Neuron (in vitro differentiated cells): ENCODE data around the gene ANGPTL5.
A peak's percentile ranks its signal among the peaks of the same experiment; 100 is the strongest.
"Not testable (repeated sequence)": the region's sequence is repeated elsewhere in the genome, so short reads cannot be mapped to it uniquely, and the experiment has no call there.

Experiments used
- H2AFZ ChIP-seq: one replicate; pipeline ENCODE4 v1.6.1; 2013; ENCODE audit warnings: low read depth, mild to moderate bottlenecking, inconsistent platforms, low read length, moderate library complexity
- H3K27me3 ChIP-seq: one replicate; pipeline ENCODE4 v1.6.1; 2013; ENCODE audit warnings: low read length; ENCODE audit not compliant: insufficient read depth
- H3K36me3 ChIP-seq: one replicate; pipeline ENCODE4 v1.6.1; 2013; ENCODE audit warnings: low read length; ENCODE audit not compliant: insufficient read depth
- H3K4me1 ChIP-seq: one replicate; pipeline ENCODE4 v1.6.1; 2013; ENCODE audit warnings: low read length; ENCODE audit not compliant: insufficient read depth
- H3K4me3 ChIP-seq: 2 replicates; pipeline ENCODE4 v1.5.1; 2013; ENCODE audit warnings: mild to moderate bottlenecking, low read length, moderate library complexity
- H3K9me3 ChIP-seq: one replicate; pipeline ENCODE4 v1.6.1; 2013; ENCODE audit warnings: low read length

The ANGPTL5 gene

GRCh38 chr11:101916422-101916821 is at the start of gene ANGPTL5:
Gene ANGPTL5 (minus strand): TSS chr11:101916522. CDS start chr11:101907909, 8,613 bp downstream.
- Histone ChIP-seq H3K4me3 (peak within 1 kb of the TSS; percentile 50), H3K4me1 (peaks cover 4% of the 10 kb centered on the region), H2AFZ (peak within 1 kb of the TSS; percentile 88), H3K27me3 (peaks cover 2% of the 10 kb centered on the region), H3K36me3 (no peaks in the 10 kb centered on the region), H3K9me3 (no peaks in the 10 kb centered on the region)

GRCh38 chr11:101964200-101964599 is 47.9 kb upstream of the ANGPTL5 start:
- H3K4me1 ChIP-seq, H3K36me3 ChIP-seq, H3K9me3 ChIP-seq, H2AFZ ChIP-seq, H3K27me3 ChIP-seq, H3K4me3 ChIP-seq: not testable (repeated sequence)

- H3K27me3 ChIP-seq = no peaks in the 10 kb centered on the region
- no peak overlapping the region for H3K4me3 ChIP-seq
- H3K4me1 ChIP-seq = no peaks in the 10 kb centered on the region
- H2AFZ ChIP-seq = no peak overlapping the region
- no peaks in the 10 kb centered on the region for H3K36me3 ChIP-seq
- no peaks in the 10 kb centered on the region for H3K9me3 ChIP-seq
Measured at GRCh38 chr11:101960231-101960630, 43.9 kb upstream of the ANGPTL5 start.

- Histone ChIP-seq H3K4me3 (no peak overlapping the region), H2AFZ (no peak overlapping the region), H3K4me1 (no peaks in the 10 kb centered on the region), H3K9me3 (no peaks in the 10 kb centered on the region), H3K27me3 (no peaks in the 10 kb centered on the region), H3K36me3 (no peaks in the 10 kb centered on the region)
Measured at GRCh38 chr11:101955701-101956100, 39.4 kb upstream of the ANGPTL5 start.

DNA sequence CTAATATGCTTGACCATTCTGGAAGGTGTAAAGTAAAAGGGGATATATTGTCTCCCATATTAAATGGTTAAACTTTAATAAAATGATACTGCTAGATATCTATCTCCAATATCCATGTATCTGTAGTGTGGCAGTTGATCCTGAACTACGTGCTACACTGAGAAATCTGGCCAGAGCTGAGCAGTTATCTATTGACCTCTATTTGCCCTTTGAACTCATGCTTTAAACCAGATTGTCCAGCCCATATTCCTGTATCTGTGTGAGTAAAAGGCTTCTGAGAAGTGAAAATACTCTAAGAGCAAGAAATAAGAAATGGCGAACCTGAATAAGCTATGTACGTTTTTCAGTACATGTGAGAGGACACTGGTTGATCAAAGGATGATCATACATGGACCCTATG is 39.0 kb upstream of the ANGPTL5 start:
- Histone ChIP-seq H3K4me1 (no peaks in the 10 kb centered on the region), H2AFZ (no peak overlapping the region), H3K27me3 (no peaks in the 10 kb centered on the region), H3K36me3 (no peaks in the 10 kb centered on the region), H3K4me3 (no peak overlapping the region), H3K9me3 (no peaks in the 10 kb centered on the region)

GRCh38 chr11:101949680-101950220 is 33.4 kb upstream of the ANGPTL5 start:
- Histone ChIP-seq H3K9me3 (no peaks in the 10 kb centered on the region), H3K4me3 (no peak overlapping the region), H3K4me1 (peaks cover 3% of the 10 kb centered on the region), H3K36me3 (no peaks in the 10 kb centered on the region), H2AFZ (no peak overlapping the region), H3K27me3 (no peaks in the 10 kb centered on the region)

- peaks cover 3% of the 10 kb centered on the region for H3K4me1 ChIP-seq
- no peaks in the 10 kb centered on the region for H3K27me3 ChIP-seq
Measured at GRCh38 chr11:101945448-101945847, 29.1 kb upstream of the ANGPTL5 start.

GRCh38 chr11:101944923-101945322 is 28.6 kb upstream of the ANGPTL5 start:
- H3K27me3 ChIP-seq = no peaks in the 10 kb centered on the region
- H3K9me3 ChIP-seq = no peaks in the 10 kb centered on the region
- H2AFZ ChIP-seq = no peak overlapping the region
- H3K4me3 ChIP-seq = no peak overlapping the region
- H3K4me1 ChIP-seq = peaks cover 3% of the 10 kb centered on the region
- no peaks in the 10 kb centered on the region for H3K36me3 ChIP-seq

More at GRCh38 chr11:101945448-101945847, 29.1 kb upstream of the ANGPTL5 start:
- Histone ChIP-seq H3K4me3 (no peak overlapping the region), H2AFZ (no peak overlapping the region), H3K36me3 (no peaks in the 10 kb centered on the region), H3K9me3 (no peaks in the 10 kb centered on the region)

- Histone ChIP-seq H2AFZ (no peak overlapping the region), H3K27me3 (no peaks in the 10 kb centered on the region), H3K9me3 (no peaks in the 10 kb centered on the region), H3K4me1 (no peaks in the 10 kb centered on the region), H3K4me3 (no peak overlapping the region), H3K36me3 (no peaks in the 10 kb centered on the region)
Measured at GRCh38 chr11:101940901-101941520, 24.7 kb upstream of the ANGPTL5 start.

GRCh38 chr11:101931692-101932091 is 15.4 kb upstream of the ANGPTL5 start:
- Histone ChIP-seq H2AFZ (no peak overlapping the region), H3K36me3 (no peaks in the 10 kb centered on the region), H3K4me3 (no peak overlapping the region), H3K27me3 (no peaks in the 10 kb centered on the region), H3K4me1 (peaks cover 5% of the 10 kb centered on the region), H3K9me3 (no peaks in the 10 kb centered on the region)

- Histone ChIP-seq H3K36me3 (no peaks in the 10 kb centered on the region), H3K4me1 (peaks cover 5% of the 10 kb centered on the region), H2AFZ (no peak overlapping the region), H3K9me3 (no peaks in the 10 kb centered on the region), H3K4me3 (no peak overlapping the region), H3K27me3 (no peaks in the 10 kb centered on the region)
Measured at GRCh38 chr11:101929294-101929915, 13.1 kb upstream of the ANGPTL5 start.

GRCh38 chr11:101923554-101923953 is 7.2 kb upstream of the ANGPTL5 start:
- Histone ChIP-seq H2AFZ (no peak overlapping the region), H3K9me3 (no peaks in the 10 kb centered on the region), H3K4me1 (no peaks in the 10 kb centered on the region), H3K27me3 (no peaks in the 10 kb centered on the region), H3K4me3 (no peak overlapping the region), H3K36me3 (no peaks in the 10 kb centered on the region)

- H3K27me3 ChIP-seq = no peaks in the 10 kb centered on the region
- no peaks in the 10 kb centered on the region for H3K4me1 ChIP-seq
- no peak overlapping the region for H2AFZ ChIP-seq
- H3K36me3 ChIP-seq = no peaks in the 10 kb centered on the region
- H3K9me3 ChIP-seq = no peaks in the 10 kb centered on the region
- no peak overlapping the region for H3K4me3 ChIP-seq
Measured at GRCh38 chr11:101920992-101921391, 4.7 kb upstream of the ANGPTL5 start.
